Skeletal muscle tissue (tissue), 4 donors: ENCODE measurements around the gene AEBP2. TPM values are rescaled to one million over a fixed set of nuclear protein-coding genes. Genes with fewer than 3 reads are reported as not detected.
"Not testable (repeated sequence)": the region's sequence is repeated elsewhere in the genome, so short reads cannot be mapped to it uniquely, and the experiment has no call there.

ENCODE experiments used
- H3K27ac ChIP-seq: one replicate; pipeline ENCODE4 v1.7.0; 2013; ENCODE audit warnings: mild to moderate bottlenecking, low read depth, low read length, inconsistent platforms
- H3K27me3 ChIP-seq, 3 donors: one replicate each; pipeline ENCODE4 v1.7.0; 2013; ENCODE audit warnings: low read length in 3 of 3; ENCODE audit not compliant: control insufficient read depth in 3 of 3, insufficient read depth in 3 of 3
- H3K36me3 ChIP-seq, 3 donors: one replicate each; pipeline ENCODE4 v1.7.0; 2013; ENCODE audit warnings: low read length in 3 of 3; ENCODE audit not compliant: control insufficient read depth in 3 of 3, insufficient read depth in 3 of 3
- H3K4me1 ChIP-seq, 3 donors: one replicate each; pipeline ENCODE4 v1.7.0; 2013; ENCODE audit warnings: low read length in 3 of 3, mild to moderate bottlenecking in 3 of 3; ENCODE audit not compliant: control insufficient read depth in 3 of 3, insufficient read depth in 3 of 3
- H3K4me3 ChIP-seq, 3 donors: one replicate each; pipeline ENCODE4 v1.7.0; 2013; ENCODE audit warnings: low read length in 3 of 3
- H3K9ac ChIP-seq, 3 donors: one replicate each; pipeline ENCODE4 v1.7.0; 2013; ENCODE audit warnings: low read length in 3 of 3, mild to moderate bottlenecking in 3 of 3, moderate library complexity in 2 of 3, low read depth in 1 of 3
- H3K9me3 ChIP-seq, 3 donors: one replicate each; pipeline ENCODE4 v1.7.0; 2013; ENCODE audit warnings: low read length in 3 of 3; ENCODE audit not compliant: control insufficient read depth in 3 of 3
- total RNA-seq: library from RNA; depleted of rRNA; stranded (reverse); fragments of >200 nt; gene quantifications from one replicate; pipeline ENCODE4 v1.2.3, GENCODE V29; 2014
- donor health status: Osteomylitis.

The AEBP2 gene
- total RNA-seq, 1 donor from 2014 or later = 39.7 TPM

- H3K9me3 ChIP-seq, H3K27ac ChIP-seq, H3K9ac ChIP-seq, H3K4me3 ChIP-seq, H3K27me3 ChIP-seq, H3K4me1 ChIP-seq: not testable (repeated sequence)
- H3K36me3 ChIP-seq = peaks cover 0 to 14% (median 12%) of the 10 kb centered on the region in 3 donors
Observed at GRCh38 chr12:19475884-19476505, 36.7 kb downstream of the AEBP2 start.

- Histone ChIP-seq H3K36me3 (peaks cover 0 to 14% (median 12%) of the 10 kb centered on the region in 3 donors), H3K27me3 (no peaks in the 10 kb centered on the region), H3K9me3 (no peaks in the 10 kb centered on the region), H3K4me1 (peaks cover 0 to 2% (median 1%) of the 10 kb centered on the region in 3 donors), H3K4me3 (no peak overlapping the region), H3K9ac (no peak overlapping the region), H3K27ac (no peak overlapping the region)
Observed at GRCh38 chr12:19477071-19477470, 37.8 kb downstream of the AEBP2 start.

GRCh38 chr12:19480459-19480858 lies 41.2 kb downstream of the AEBP2 start:
- no peak overlapping the region for H3K27ac ChIP-seq
- H3K4me3 ChIP-seq = no peak overlapping the region
- H3K27me3 ChIP-seq = no peaks in the 10 kb centered on the region
- peaks cover 0 to 4% (median 3%) of the 10 kb centered on the region in 3 donors for H3K36me3 ChIP-seq
- H3K9ac ChIP-seq = no peak overlapping the region
- H3K9me3 ChIP-seq = no peaks in the 10 kb centered on the region
- peaks cover 2 to 8% (median 7%) of the 10 kb centered on the region in 3 donors for H3K4me1 ChIP-seq

- no peaks in the 10 kb centered on the region for H3K27me3 ChIP-seq
Observed at GRCh38 chr12:19482036-19482435, 42.7 kb downstream of the AEBP2 start.

GRCh38 chr12:19482551-19483109 lies 43.3 kb downstream of the AEBP2 start:
- Histone ChIP-seq H3K27ac (no peak overlapping the region), H3K9me3 (no peaks in the 10 kb centered on the region), H3K4me3 (no peak overlapping the region)

More at GRCh38 chr12:19482036-19482435, 42.7 kb downstream of the AEBP2 start:
- Histone ChIP-seq H3K27ac (no peak overlapping the region), H3K36me3 (peaks cover 0 to 4% (median 3%) of the 10 kb centered on the region in 3 donors), H3K4me3 (no peak overlapping the region), H3K4me1 (peaks cover 2 to 8% (median 7%) of the 10 kb centered on the region in 3 donors), H3K9ac (no peak overlapping the region), H3K9me3 (no peaks in the 10 kb centered on the region)

GRCh38 chr12:19483727-19484126 lies 44.4 kb downstream of the AEBP2 start:
- H3K27me3 ChIP-seq = no peaks in the 10 kb centered on the region
- peaks cover 0 to 4% (median 3%) of the 10 kb centered on the region in 3 donors for H3K36me3 ChIP-seq
- H3K27ac ChIP-seq = no peak overlapping the region
- H3K4me1 ChIP-seq = peaks cover 2 to 8% (median 7%) of the 10 kb centered on the region in 3 donors
- no peak overlapping the region for H3K9ac ChIP-seq
- no peaks in the 10 kb centered on the region for H3K9me3 ChIP-seq
- H3K4me3 ChIP-seq = no peak overlapping the region

More at GRCh38 chr12:19482551-19483109, 43.3 kb downstream of the AEBP2 start:
- Histone ChIP-seq H3K36me3 (peaks cover 0 to 4% (median 3%) of the 10 kb centered on the region in 3 donors), H3K9ac (no peak overlapping the region), H3K4me1 (peaks cover 2 to 8% (median 7%) of the 10 kb centered on the region in 3 donors), H3K27me3 (no peaks in the 10 kb centered on the region)

- H3K27ac ChIP-seq = no peak overlapping the region
- no peaks in the 10 kb centered on the region for H3K36me3 ChIP-seq
- no peaks in the 10 kb centered on the region for H3K27me3 ChIP-seq
- no peak overlapping the region for H3K9ac ChIP-seq
- H3K9me3 ChIP-seq = no peaks in the 10 kb centered on the region
- H3K4me3 ChIP-seq = no peak overlapping the region
- peaks cover 2 to 8% (median 7%) of the 10 kb centered on the region in 3 donors for H3K4me1 ChIP-seq
Observed at GRCh38 chr12:19484738-19485137, 45.4 kb downstream of the AEBP2 start.

GRCh38 chr12:19485240-19485639 lies 45.9 kb downstream of the AEBP2 start:
- Histone ChIP-seq H3K36me3 (no peaks in the 10 kb centered on the region), H3K9me3 (no peaks in the 10 kb centered on the region), H3K27ac (no peak overlapping the region), H3K4me3 (no peak overlapping the region), H3K9ac (no peak overlapping the region), H3K27me3 (no peaks in the 10 kb centered on the region), H3K4me1 (peaks cover 2 to 8% (median 7%) of the 10 kb centered on the region in 3 donors)

GRCh38 chr12:19489168-19489567 lies 49.9 kb downstream of the AEBP2 start:
- Histone ChIP-seq H3K27ac (no peak overlapping the region), H3K27me3 (no peaks in the 10 kb centered on the region), H3K4me3 (no peak overlapping the region), H3K36me3 (peaks cover 0 to 4% (median 3%) of the 10 kb centered on the region in 3 donors), H3K9ac (no peak overlapping the region), H3K9me3 (no peaks in the 10 kb centered on the region), H3K4me1 (peaks cover 0 to 2% (median 0%) of the 10 kb centered on the region in 3 donors)

GRCh38 chr12:19490908-19491307 lies 51.6 kb downstream of the AEBP2 start:
- H3K9ac ChIP-seq = no peak overlapping the region
- no peak overlapping the region for H3K27ac ChIP-seq
- H3K36me3 ChIP-seq = peaks cover 0 to 10% (median 6%) of the 10 kb centered on the region in 3 donors
- H3K9me3 ChIP-seq = no peaks in the 10 kb centered on the region
- H3K4me1 ChIP-seq = peaks cover 0 to 2% (median 0%) of the 10 kb centered on the region in 3 donors
- no peak overlapping the region for H3K4me3 ChIP-seq
- no peaks in the 10 kb centered on the region for H3K27me3 ChIP-seq
